ENCODE data around the gene ATP2B1.

Gene ATP2B1

GRCh38 chr12:89692439-89692838 lies 16.2 kb downstream of the ATP2B1 start:
- DNase-seq (ENCODE audit: low spot score) = no peak

DNA sequence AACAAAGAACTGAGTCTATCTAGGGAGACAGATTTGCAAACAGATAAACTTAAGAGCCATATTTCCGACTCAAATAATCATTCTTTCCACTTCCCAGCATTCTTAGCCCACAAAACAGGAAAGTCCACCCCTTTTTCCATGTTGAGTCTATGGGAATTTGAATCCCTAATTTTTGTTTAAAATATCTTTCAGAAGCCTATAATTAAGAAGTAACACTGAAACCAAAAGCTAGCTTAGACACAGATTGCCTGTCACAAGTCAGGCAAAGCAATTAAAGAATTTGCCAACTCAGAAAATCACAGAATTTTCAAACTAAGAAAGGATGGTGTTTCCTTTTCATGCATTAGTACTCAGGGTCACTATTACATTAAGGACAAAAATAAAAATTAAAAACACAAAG lies 17.0 kb downstream of the ATP2B1 start:
- DNase-seq (ENCODE audit: low spot score) = no peak

DNA sequence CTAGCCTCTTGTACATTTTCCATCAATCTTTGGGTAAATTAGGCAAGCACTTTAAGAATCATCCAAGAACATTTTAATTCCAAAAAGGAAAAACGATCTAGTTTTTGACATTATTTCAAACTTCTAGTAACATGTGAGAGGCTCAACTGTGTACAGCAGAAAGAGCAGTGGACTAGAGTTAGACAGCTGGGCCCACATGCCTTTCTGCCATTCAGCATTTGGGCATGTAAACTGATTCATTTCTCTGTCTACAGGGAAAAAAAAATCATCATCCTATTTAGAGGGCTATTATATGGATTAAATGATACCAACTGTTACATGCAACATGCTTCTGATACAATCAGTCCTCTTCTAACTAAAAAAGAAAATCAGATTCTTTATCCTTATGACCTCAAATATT lies 17.7 kb downstream of the ATP2B1 start:
- no peak for DNase-seq (ENCODE audit: low spot score)

- DNase-seq (ENCODE audit: low spot score) = no peak
Observed at GRCh38 chr12:89689306-89689705, 19.3 kb downstream of the ATP2B1 start.

DNA sequence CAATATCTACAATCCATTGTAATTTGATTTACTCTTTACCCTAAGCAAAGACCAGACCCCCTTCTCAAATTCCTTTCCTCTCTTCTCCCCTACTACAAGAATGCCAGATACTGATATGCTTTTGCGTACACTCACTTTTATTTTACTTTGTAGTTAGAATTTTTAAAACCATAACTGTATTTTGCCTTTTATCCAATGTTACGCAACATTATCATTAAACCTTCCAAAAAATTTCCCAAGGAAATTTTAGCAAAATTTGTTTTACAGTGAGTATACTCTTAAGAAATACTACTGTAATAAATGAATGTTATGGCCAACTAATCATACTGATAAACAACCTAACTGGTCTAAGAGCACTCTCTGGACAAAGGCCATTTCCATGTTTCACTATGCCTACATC lies 22.3 kb downstream of the ATP2B1 start:
- DNase-seq (ENCODE audit: low spot score) = no peak

DNA sequence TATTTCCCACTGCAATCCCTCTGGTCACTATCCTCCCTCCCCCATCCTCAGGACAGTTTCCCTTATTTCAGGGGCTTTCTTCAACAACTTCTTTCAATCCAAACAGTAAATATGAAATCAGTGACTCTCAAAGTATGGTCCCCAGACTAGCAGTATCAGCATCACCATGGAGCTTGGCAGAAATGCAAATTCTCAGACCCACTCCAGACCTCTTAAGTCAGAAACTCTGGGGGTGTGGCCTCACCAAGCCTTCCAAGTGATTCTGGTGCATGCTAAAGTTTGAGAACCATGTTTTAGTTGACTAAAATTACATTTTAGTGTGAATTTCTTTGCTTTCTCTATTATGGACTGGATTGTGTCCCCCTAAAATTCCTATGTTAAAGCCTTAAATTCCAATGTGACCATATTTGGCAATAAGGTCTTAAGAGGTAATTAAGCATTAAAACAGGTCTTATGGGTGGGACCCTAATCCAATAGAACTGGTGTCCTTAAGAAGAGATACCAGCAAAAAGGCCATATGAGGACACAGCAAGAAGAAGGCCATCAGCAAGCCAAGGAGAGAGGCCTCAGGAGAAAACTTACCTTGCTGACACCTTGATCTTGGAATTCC lies 23.2 kb downstream of the ATP2B1 start:
- no peak for DNase-seq (ENCODE audit: low spot score)

DNA sequence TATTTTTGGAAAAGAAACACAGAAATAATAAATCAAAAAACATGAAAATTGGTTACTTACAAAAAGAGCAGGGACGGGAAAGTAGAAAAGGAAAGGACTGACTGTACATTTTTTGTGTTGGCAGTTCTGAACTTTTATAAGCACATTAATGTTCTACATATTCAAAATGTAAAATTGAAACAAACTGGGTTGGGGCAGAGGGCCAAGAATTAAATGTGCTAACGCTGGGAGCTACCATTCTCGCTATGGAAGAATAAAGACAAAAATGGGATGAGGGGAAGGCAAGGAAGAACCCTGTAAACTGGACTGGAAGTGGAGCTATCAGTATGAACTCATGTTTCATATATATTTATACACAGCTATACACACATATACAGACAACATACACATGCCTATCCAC lies 24.5 kb downstream of the ATP2B1 start:
- DNase-seq (ENCODE audit: low spot score) = no peak

DNA sequence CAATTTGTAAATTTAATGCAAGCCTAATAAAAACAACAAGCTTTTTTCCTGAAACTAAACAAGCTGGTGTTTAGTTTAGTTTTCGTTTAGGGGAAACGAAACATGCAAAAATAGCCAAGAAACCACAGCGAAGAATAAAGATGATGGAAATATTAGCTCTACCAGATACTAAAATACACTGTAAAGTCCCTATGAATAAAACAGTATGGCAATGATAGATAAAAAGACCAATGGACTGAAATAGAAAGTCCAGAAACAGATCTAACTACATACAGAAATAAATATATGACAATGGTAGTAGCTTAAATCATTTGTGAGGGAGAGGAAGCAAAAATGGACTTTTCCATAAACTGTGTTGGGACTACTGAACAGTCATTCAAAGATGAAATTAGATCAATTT lies 26.4 kb downstream of the ATP2B1 start:
- DNase-seq (ENCODE audit: low spot score) = no peak

- DNase-seq (ENCODE audit: low spot score) = no peak
Observed at GRCh38 chr12:89680409-89680808, 28.2 kb downstream of the ATP2B1 start.

GRCh38 chr12:89679631-89680030 lies 29.0 kb downstream of the ATP2B1 start:
- no peak for DNase-seq (ENCODE audit: low spot score)

- DNase-seq (ENCODE audit: low spot score) = no peak
Observed at GRCh38 chr12:89678225-89678624, 30.4 kb downstream of the ATP2B1 start.

DNA sequence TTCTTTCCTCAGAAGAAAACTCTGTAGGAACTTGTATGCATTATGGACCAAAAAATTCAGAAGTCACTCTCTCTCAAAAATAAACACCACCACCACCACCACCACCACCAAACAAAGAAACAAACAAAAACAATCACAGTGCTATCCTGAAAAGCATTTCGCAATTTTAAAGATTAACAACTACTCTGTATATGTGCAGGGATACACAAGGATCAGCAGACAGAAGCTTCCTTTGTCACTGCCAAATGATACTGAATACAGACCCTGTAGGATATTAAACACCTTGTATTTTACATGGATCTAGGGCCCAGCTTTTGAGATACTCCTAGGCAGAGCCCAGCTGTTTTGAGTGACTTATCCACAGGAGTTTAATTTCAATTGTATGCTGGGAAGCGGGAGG lies 31.7 kb downstream of the ATP2B1 start:
- DNase-seq (ENCODE audit: low spot score) = no peak

DNA sequence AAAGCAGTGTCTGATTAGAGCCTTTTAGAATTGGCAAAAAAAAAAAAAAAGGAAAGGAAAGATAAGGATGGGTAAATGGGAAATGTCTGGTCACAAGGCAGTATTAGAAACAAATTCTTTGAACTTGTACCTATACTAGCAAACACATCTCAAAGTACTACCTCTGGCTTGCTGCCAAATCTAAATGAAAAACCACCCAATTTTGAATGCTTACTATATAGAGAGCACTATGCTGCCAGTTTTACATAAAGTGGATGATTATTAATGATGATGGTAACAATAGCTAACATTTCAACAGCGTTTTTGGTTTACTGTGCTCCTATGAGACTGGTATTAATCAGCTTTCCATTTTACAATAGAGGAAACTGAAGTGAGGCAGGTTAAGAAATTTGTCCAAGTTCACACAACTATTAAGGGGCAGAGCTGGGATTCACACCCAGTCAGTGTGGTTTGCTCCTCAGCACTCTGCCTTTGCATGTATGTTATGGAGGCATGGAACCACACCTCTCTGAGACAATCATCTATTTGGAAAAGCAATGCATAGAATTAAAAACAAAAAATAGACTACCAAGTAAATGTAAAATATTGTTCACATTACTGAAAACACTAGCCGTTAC lies 34.2 kb downstream of the ATP2B1 start:
- no peak for DNase-seq (ENCODE audit: low spot score)

DNA sequence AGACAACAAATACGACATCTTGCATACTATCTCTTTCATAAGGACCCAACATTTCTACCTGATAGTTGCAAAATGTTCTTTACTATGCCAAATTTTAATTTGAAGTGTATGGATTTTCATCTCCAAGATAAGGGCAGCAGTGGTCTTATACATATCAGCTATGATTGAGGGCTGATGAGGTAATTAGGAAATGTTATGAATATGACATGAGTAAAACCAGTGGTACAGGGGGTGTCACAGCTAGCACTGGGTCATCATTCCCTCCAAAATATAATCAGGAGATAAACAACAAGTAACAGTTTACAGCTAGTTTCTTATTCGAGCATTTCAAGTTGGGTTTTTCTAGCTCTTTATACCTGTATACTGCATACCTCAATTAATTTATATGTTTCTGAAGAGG lies 35.0 kb downstream of the ATP2B1 start:
- DNase-seq (ENCODE audit: low spot score) = no peak

DNA sequence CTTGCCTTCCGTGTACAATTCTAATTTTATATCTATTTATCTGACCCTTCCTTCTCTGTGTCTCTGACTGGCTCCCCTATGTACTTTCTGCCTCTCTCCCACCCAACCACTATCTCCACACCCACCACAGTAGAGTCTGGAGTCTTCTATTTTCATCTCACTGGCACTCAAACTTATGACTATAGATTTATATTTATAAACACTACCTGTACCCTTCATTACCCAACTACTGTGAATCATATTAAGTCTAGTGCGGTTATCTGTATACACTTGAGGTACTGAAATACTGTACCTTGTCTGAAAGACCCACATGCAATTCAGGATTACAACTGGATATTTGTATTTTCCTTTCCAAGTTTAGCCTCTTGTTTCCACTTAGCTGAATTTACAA lies 36.1 kb downstream of the ATP2B1 start:
- no peak for DNase-seq (ENCODE audit: low spot score)

DNA sequence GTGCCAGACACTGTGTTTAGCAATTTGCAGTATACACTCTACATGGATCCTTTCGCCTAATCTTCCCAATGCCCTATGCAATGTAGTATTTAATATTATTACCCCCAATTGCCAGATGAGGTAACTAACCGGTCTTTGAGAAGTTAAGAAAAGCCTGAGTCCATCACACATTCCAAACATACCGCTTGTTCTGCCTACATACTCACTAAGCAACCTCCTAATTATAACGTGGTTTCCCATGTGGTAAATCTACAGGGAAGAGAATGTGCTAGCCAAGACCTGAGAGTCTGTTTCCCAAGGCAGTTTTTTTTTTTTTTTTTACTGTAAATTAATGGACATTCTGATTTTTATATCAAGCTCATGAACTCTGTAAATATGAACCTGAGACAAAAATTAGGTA lies 37.2 kb downstream of the ATP2B1 start:
- DNase-seq (ENCODE audit: low spot score) = peak; percentile 41

- no peak for DNase-seq (ENCODE audit: low spot score)
Observed at GRCh38 chr12:89669197-89669596, 39.4 kb downstream of the ATP2B1 start.

GRCh38 chr12:89665556-89665955 lies 43.1 kb downstream of the ATP2B1 start:
- no peak for DNase-seq (ENCODE audit: low spot score)

DNA sequence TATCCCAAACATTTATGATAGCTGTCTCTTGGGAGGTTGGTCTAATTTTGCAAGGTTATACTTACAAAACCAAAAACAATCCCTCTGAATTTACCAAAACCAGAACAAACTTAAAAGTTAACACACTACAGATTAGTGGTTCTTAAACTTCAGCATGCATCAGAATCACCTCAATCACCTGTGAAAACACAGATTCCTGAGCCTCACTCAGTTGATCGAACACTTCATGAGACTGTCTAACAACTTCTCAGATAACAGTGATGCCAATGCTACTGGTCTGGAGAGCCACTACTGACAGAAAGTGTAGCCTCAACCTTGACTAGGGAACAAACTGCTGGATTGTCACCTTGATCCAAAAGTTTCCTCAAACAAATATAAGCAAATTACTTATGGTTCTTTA lies 44.2 kb downstream of the ATP2B1 start:
- no peak for DNase-seq (ENCODE audit: low spot score)

DNA sequence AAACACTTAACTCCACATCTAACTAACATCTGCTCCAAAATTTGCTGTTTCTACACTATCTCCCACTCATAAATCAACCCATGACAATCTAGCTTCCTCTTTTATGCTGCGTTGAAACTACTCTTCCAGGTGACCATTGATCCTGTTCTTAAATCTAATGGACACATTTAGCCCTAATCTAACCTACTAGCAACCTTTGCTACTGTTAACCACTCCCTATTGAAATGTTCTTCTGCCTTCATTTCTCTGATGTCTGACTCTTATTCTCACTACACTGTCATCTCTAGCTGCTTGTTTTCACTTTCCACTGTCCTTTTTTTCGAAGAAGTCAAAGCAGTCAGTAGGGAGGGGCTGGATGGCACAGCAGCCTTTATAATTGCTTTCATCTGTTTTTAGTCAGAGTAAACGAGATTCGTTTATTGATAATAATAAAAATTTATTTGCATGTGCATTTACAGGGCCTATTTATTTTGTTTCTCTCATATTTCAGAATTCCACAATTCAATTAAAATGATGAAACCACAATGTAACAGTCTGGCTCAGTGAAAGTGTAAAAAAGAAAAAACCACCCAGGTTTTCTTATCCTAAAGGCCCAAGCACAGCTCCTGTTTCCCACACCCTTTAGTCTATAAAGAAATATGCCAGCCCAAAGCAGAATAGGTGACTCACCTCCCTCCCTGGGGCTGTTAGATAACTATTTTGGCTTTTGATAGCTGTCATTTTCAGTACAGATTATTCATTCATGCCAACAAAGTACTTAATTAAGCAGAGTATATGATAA lies 44.9 kb downstream of the ATP2B1 start:
- peak; percentile 29 for DNase-seq (ENCODE audit: low spot score)

- DNase-seq (ENCODE audit: low spot score) = no peak
Observed at GRCh38 chr12:89662623-89663022, 46.0 kb downstream of the ATP2B1 start.

GRCh38 chr12:89661706-89662330 lies 46.8 kb downstream of the ATP2B1 start:
- DNase-seq (ENCODE audit: low spot score) = no peak

DNA sequence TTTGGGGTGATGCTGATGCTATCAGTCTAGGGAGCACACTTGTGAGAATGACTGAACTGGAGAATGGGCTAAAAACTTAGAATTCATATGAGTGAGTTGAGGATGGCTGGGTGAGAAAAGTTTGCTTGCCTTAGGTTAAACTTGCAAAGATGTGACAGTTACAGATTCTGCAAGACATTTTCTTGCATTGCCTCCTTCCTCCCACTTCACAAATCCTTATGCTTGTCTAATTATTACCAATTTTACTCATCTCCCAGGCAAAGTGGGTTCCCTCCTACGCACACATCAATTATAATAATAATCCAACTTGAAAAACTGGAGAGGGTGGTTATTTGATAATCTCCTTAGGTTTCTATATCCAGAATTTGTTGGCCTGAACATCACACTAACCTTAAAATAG lies 50.9 kb downstream of the ATP2B1 start:
- no peak for DNase-seq (ENCODE audit: low spot score)

Measured in AG20443 (cell line).